Dermis microvascular lymphatic vessel endothelial cell (primary cell): Measurements from ENCODE around the gene SLC17A5. TPM values are rescaled to one million over a fixed set of nuclear protein-coding genes. Genes with fewer than 3 reads are reported as not detected.
"Not testable (repeated sequence)": the region's sequence is repeated elsewhere in the genome, so short reads cannot be mapped to it uniquely, and the experiment has no call there.

Source experiments
- DNase-seq, 2 donors: peaks; one replicate each; pipeline versions ENCODE4 v3.0.0 to v3.0.0-alpha.2; 2010; ENCODE audit warnings: low read depth in 2 of 2
- total RNA-seq: library from RNA; depleted of rRNA; stranded (reverse); fragments of >200 nt; gene quantifications from 2 replicates; pipeline ENCODE4 v1.2.1, GENCODE V29; 2014

SLC17A5 gene
- total RNA-seq: 22.6 and 31.0 TPM in 2 replicates

DNA sequence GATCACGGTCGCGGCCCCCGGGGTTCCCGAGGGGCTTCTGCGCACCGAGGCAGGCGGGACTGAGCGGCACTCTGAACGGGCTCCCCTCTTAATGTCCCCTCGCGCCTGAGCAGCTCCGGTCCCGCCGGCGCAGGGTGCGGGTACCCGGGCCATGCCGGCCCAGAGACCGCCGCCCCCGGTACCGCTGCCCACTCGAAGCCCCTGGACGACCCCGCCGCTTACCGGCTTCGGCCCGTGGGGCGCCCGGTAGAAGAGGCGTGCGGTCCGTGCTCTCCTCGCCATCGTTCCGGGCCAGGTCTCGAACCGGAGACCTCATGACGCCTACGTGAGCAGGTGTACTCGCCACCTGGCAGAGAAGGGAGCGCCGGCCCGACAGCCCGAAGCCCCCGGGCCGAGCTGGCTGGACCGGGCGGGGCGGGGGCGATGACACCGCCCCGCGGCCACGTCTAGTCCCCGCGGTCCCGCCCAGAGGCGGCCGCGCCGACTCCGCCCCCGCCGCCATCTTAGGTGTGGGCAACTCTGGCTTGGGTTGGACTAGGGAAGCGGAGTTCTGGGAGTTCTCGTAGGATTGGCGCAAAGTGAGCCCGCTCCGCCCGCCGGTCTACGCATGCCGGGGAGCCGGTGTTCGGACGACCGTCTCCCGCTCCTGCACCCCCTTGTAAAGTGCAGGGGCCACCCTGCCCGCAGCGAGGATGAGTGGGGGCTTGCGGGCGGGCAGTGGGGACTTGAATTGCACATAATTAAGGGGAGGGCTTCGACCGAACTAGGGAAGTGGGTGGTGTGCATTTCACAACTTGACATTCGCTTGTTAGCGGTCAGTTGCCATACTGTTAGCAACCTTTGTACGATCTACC lies at the start of gene SLC17A5:
TSS of gene SLC17A5 (minus strand) at position 422 of the 854 bp plus-strand sequence. CDS start at position 316, 106 bp downstream.
- peak; percentile 88 to 96 for DNase-seq

DNA sequence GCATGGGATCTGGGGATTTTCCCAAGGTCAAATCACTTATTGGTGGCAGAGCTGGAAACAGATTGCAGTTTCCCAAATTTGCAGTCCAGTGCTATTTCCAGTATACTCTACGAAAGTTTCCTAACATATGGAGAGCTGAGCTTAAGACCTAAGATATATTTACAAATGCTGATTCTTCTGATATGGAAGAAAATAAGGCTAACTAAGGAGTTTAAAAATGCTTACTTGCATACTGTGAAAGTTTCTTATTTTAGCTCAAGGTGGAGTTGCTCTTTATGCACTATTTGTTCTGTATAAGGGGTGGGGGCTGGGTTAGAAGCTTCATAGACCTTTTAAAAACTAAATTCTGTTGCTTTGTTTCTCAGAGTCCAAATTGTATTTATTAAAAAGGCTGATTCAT lies 49.7 kb upstream of the SLC17A5 start:
- DNase-seq: no peak

DNA sequence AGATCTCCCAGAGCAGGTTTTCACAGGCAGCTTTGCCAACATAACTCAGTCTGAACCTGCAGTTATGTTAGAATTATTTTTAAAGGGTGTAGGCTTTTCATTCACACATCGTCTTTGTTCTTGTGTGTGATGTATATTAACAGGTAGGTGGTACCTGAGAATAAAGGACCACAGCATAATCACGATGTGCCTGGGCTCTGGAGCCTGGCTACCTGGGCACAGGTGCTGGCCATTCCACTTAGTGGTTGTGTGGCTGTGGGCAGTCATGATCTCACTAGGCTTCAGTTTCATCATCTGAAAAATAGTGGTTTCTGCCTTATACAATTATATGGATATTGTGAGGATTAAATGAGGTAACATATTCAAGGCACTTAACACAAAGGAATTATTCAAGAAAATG lies 48.7 kb upstream of the SLC17A5 start:
- no peak for DNase-seq

- DNase-seq: peak in 1 of 2 donors; percentile 94
Measured at GRCh38 chr6:73699676-73700459, 46.1 kb upstream of the SLC17A5 start.

- peak in 1 of 2 donors; percentile 53 for DNase-seq
Measured at GRCh38 chr6:73696966-73697655, 43.3 kb upstream of the SLC17A5 start.

DNA sequence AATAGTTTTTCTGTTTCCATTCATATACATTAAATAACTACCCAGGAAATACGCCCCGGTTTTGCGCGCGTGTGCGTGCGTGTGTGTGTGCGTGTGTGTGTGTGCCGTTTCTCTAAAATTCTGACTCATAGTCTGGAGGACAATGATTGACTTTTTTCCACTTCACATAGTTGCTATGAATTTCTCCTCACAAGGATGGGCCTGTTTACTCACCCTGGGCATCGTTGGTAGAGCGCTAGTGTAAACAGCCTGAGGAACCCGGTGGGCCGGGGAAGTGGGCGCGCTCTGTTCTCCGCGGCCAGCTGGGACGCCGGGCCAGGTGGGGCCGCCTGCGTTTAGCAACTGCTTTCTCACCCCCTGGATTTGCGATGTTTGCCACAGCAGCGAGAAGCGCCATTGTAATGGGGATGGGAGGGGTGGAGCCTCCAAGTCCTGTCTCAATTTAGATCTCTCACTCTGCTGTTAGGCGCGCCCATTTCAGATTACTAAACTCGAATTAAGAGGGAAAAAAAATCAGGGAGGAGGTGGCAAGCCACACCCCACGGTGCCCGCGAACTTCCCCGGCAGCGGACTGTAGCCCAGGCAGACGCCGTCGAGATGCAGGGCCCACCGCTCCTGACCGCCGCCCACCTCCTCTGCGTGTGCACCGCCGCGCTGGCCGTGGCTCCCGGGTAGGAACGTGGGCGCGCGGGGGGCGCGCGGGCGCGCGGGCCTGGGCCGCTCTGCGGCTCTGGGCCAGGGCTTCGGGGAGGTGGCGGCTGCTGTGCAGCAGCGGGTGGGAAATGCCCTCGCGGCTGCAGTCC lies 42.0 kb upstream of the SLC17A5 start, which contains the start of gene CD109:
TSS of gene CD109 (plus strand) at position 585 of the 803 bp plus-strand sequence. CDS start at position 598, 13 bp downstream.
- DNase-seq: peak; percentile 16 to 93

DNA sequence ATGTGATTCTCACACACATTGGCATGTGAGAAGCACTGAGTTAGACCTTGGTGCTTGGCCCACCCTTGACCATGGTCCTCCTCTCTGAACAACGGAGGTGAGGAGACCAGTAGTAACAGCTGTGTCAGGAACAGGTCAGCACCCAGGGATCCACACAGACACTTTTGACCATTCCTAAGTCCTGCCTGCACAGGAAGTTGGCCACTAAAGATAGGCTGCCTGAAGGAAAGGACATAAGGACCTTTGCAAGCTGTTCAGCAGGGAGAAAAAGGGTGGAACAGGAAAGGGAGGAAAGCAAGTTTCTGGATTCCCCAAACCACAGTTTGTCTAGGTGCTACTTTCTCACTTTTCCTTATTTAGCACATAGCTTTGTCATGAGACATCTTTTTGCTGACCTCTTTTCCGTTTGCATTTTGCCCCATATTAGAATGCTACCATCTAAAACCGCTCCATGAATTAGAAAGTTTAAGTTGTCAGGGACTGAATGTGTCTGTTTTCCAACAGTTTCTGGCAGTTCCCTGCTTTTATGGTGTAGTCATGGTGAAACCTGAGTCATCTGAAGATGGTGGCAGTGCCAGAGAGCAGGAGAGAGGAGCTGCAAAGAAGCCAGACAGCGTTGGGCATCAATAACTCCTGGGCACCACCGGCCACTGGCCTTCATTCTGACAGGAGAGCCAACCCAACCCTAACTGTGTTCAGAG lies 41.1 kb upstream of the SLC17A5 start:
- peak in 1 of 2 donors; percentile 74 for DNase-seq

DNA sequence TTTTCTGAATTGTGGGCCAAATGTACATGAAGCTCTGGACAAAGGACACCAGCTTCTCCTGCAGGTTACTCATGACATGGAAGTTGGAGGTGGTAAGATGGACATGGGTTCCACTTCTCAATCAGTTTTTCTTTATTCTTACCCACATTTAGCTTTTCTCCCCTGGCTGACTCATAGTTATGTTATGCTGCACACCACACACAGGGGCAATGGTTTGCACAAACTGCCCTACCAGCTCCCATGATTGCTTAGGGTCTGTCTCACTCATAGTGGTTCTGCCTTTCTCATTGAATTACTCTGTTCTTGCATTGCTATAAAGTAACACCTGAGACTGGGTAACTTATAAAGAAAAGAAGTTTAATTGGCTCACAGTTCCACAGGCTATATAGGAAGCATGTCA lies 37.7 kb upstream of the SLC17A5 start:
- DNase-seq: no peak

- DNase-seq: no peak
Measured at GRCh38 chr6:73690056-73690455, 36.3 kb upstream of the SLC17A5 start.

DNA sequence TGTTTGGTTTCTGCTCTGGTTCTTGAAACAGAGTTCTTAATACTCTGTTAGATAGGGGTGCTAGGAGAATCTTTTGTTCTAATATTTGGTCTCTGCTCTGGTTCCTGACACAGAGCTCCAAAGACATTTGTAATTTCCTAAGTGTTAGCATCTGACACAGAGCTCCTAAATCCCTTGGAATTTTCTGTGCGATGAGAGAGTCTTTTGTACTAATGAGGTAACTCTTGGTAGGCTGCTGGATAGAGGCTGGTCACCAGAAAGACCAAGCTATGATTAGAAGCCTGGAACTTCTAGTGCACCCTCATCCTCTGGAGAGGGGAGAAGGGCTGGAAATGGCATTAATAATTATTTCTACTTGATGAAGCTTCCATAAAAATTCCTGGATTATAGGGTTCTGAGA lies 34.6 kb upstream of the SLC17A5 start:
- DNase-seq: no peak

DNA sequence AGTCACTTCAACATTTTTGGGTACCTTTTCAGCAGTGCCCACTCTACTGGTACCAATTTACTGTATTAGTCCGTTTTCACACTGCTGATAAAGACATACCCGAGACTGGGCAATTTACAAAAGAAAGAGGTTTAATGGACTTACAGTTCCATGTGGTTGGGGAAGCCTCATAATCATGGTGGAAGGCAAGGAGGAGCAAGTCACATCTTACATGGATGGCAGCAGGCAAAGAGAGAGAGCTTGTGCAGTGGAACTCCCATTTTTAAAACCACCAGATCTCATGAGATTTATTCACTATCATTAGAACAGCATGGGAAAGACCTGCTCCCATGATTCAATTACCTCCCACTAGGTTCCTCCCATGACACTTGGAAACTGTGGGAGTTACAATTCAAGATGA lies 29.8 kb upstream of the SLC17A5 start:
- DNase-seq: not testable (repeated sequence)

DNA sequence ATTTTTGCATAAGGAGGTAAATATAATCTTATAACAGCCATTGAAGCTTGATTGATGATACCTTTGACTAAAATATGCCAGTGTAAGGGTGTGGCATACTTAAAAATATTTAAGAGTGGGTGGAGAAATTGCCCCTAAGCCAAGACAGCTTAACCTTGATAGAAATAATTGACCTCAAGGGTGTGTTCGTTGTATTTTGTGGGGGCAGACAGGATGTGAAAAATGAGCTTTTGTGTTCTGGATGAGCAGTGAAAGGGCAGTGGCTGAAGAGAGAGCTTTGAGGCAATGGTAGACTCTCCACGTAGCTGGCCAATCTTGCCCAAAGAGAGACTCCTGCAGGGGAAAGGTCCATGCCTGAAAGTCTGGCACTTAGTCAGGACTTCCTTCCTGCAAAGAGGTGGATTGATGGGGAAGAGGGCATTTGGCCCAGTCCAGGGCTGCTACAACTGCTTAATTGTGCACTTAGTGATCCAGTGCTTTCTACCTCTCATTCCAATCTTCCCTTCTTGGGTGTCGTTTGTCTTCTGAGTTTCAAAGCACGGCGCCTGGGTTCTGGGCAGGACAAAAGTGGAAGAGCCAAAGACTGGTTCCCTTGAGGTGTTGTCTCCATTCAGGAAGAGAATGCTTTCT lies 26.6 kb upstream of the SLC17A5 start:
- no peak for DNase-seq

DNA sequence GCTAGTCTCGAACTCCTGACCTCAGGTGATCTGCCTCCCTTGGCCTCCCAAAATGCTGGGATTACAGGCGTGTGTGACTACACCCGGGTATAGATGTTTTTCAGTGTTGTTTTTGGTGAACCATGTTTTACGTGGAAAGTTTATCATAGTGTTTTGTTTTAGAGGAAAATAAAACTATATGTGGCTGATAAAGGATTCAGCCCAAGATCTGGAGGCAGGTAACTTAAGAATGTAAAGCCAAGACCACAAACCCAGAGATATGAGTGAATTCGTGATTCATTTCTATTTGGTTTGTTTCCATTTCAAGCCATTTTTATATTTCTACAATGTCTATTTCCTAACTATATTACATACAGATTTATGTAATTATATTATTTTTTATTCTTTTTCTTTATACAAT lies 26.1 kb upstream of the SLC17A5 start:
- not testable (repeated sequence) for DNase-seq

DNA sequence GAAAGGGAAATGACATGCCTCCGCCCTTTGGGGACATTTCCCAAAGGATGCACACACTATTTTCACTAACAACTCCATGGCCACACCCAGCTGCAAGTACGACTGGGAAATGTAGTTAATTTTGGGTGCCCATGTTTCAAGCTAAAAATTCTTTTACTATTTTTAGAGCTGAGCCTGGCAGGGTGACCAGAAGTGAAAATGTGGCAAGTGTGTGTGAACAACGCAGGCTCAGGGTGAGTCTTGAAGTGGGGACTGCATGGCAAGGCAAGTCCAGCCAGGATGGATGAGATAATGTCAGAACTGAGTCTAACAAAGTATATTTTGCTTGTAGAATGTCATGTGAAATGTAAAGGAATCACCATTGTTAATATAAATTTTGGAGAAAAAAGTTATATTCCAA lies 25.2 kb upstream of the SLC17A5 start:
- no peak for DNase-seq

DNA sequence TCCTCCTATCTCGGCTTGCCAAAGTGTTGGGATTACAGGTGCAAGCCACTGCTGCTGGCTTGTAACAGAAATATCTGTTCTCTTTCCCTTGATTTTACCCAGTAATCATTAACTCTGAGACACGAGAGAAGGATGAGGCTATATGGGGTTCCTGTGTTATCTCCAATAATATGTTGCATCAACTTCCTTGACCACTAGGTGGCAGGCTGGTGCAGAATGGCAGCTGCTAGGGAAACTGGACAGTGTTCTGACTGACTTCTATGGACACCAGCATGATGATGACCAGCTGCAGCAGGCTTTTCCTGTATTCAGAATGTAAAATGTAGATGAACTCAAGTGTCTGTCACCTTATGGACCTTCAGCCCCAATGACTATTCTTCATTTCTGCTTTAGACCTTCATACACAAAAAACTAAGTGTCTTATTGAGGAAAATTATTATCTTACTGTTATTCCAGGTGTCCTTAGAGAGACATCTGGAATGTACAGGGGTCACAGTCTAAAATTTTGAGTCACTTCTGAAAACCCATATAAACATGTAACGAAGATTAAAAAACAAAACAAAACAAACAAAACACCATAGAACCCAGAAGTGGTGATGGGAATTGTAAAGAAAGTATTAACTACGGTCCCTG lies 21.8 kb upstream of the SLC17A5 start:
- peak; percentile 48 to 78 for DNase-seq

DNA sequence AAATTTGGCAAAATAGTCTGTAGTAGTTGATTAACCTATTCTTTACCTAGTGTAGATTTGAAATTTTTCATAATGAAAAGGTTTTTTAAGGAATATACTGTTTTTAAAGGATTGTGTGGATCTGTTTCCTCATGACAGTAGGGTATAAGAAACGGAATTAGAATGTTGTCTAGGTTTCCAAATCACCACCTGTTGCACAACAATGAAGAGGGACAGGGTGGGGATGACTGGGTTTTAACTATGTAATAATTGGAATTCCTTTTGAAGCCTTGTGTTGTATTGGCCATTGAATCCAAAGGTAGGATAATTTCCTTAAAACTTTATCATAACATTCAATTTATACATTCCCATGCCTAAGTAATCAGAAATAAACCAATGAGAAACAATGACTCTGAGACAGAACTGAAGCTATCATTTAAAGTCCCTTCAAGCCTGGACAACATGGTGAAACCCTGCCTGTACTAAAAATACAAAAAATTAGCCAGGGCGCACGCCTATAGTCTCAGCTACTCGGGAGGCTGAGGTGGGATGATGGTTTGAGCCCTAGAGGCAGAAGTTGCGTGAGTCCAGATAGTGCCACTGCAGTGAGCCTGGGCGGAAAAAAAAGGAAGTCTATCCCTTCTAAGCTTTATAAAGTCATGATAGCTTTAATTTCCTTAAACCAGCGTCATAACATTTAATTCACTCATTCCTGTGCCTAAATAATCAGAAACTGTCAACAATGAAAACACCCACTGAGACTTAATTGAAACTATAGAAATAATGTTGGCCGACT lies 18.3 kb upstream of the SLC17A5 start:
- no peak for DNase-seq

GRCh38 chr6:73669005-73669404 lies 15.2 kb upstream of the SLC17A5 start:
- no peak for DNase-seq

DNA sequence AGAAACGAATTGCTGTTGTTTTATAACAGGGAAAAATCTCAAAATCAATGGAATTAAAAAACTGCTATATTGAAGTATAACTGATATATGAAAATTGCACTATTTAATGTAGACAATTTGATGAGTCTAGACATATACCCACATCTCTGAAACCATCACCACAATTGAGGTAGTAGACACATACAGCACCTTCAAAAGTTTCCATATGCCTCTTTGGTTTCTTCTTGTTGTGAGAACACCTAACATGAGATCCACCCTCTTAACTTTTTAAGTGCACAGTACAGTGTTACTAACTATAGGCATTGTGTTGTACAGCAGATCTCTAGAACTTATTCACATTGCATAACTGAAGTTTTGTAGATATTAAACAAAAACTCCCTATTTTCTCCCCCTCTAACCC lies 14.0 kb upstream of the SLC17A5 start:
- DNase-seq: no peak

GRCh38 chr6:73666393-73666792 lies 12.6 kb upstream of the SLC17A5 start:
- DNase-seq: peak; percentile 75 to 90
